ENCODE data around the gene MKRN1. TPM values are rescaled to one million over a fixed set of nuclear protein-coding genes. Genes with fewer than 3 reads are reported as not detected.
A peak's percentile ranks its signal among the peaks of the same experiment; 100 is the strongest.

Gene MKRN1, protein sequence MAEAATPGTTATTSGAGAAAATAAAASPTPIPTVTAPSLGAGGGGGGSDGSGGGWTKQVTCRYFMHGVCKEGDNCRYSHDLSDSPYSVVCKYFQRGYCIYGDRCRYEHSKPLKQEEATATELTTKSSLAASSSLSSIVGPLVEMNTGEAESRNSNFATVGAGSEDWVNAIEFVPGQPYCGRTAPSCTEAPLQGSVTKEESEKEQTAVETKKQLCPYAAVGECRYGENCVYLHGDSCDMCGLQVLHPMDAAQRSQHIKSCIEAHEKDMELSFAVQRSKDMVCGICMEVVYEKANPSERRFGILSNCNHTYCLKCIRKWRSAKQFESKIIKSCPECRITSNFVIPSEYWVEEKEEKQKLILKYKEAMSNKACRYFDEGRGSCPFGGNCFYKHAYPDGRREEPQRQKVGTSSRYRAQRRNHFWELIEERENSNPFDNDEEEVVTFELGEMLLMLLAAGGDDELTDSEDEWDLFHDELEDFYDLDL
- total RNA-seq: 10 to 100 TPM; 66.3 to 67.5 TPM
- polyA plus RNA-seq: 115 TPM

- no peaks in the 10 kb centered on the region for H3K9me3 Mint-ChIP-seq
- peaks cover 0 to 5% of the 10 kb centered on the region in 2 donors for H3K27me3 Mint-ChIP-seq
- no peaks in the 10 kb centered on the region for H3K36me3 ChIP-seq (ENCODE audit: insufficient read depth, low read length)
- no peaks in the 10 kb centered on the region for H3K27me3 ChIP-seq (ENCODE audit: insufficient read depth, low read length, poor library complexity, severe bottlenecking)
- POLR2A ChIA-PET: interaction anchor here (0.6 to 1.3 kb wide), 5 partner anchors 20 to 536 kb away, joined by 3 to 5 read pairs (median 4); partner anchors contain the start of genes KDM7A and MRPS33
- CTCF ChIA-PET: interaction anchor here (0.9 to 5.2 kb wide), 7 partner anchors 7 to 194 kb away, joined by 3 to 83 read pairs (median 4); partner anchors contain the start of gene ADCK2
- DNase-seq: peak; percentile 83 to 94 (median 88)
- peaks cover 26% of the 10 kb centered on the region for H3K4me1 ChIP-seq (ENCODE audit: insufficient read depth, low read length)
- peaks cover 0 to 12% (median 2%) of the 10 kb centered on the region in 3 donors for H3K36me3 Mint-ChIP-seq
- peak within 1 kb of the TSS; percentile 94 to 100 (median 99) for H3K4me3 Mint-ChIP-seq
- H3K27ac ChIP-seq (ENCODE audit: low read depth, low read length): peak within 1 kb of the TSS; percentile 88
- no peaks in the 10 kb centered on the region for H3K9me3 ChIP-seq (ENCODE audit: low read length)
- peak within 1 kb of the TSS; percentile 90 to 99 (median 97) for H3K27ac Mint-ChIP-seq
- peak within 1 kb of the TSS; percentile 75 for H3K4me3 ChIP-seq (ENCODE audit: low read length)
- H3K4me1 Mint-ChIP-seq: peaks cover 23 to 35% (median 34%) of the 10 kb centered on the region in 3 donors
Observed at GRCh38 chr7:140479062-140479738, at the start of gene MKRN1. MKRN1 (minus strand) TSS chr7:140479505; CDS start chr7:140479344, 161 bp downstream.

DNA sequence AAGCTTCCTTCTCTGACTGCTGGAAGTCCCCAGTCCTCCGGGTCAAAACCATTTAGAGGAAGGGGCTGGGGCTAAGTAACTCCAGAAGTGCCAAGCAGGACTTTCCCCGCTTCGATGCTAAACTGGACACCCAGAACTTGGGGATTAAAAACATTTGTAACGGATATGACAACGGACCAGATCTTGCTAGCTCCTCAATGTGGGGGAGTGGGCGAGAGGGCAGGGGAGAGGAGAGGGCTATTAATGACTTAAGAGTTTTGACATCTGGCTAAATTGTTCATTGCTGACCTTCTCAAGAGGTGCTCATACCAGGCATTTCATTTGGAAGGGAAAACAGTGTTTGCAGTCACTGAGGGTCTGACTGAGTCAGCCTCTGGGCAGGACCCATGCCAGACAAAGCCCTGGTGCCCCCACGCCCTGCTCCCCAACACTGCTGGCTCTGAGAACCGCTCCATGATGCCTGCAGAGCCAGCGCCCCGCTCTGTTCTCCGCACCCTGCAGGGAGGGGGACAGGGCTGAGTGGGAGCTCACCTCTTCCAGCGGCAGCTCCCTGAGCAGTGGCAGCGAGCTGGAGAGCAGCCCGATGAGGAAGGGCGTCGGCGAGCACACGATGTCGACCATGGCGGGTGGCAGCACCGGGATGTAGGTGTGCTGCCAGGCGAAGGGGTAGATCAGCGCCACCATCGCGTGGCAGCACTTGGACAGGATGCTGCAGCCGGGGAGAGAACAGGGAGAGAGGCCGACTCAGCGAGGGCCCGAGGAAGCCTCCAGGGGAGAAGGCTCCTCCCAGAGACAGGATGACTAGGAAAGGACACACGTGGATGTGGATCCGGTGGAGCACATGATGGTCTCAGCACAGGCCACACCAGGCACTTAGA lies 47.7 kb upstream of the MKRN1 start:
- peaks cover 0 to 8% of the 10 kb centered on the region in 2 donors for H3K27me3 Mint-ChIP-seq
- Histone ChIP-seq H3K36me3 (ENCODE audit: insufficient read depth, low read length) (no peaks in the 10 kb centered on the region), H3K4me1 (ENCODE audit: insufficient read depth, low read length) (peaks cover 14% of the 10 kb centered on the region), H3K9me3 (ENCODE audit: low read length) (no peaks in the 10 kb centered on the region), H3K27ac (ENCODE audit: low read depth, low read length) (no peak overlapping the region), H3K27me3 (ENCODE audit: insufficient read depth, low read length, poor library complexity, severe bottlenecking) (no peaks in the 10 kb centered on the region), H3K4me3 (ENCODE audit: low read length) (no peak overlapping the region)
- POLR2A ChIA-PET: no interaction called here
- H3K36me3 Mint-ChIP-seq: no peaks in the 10 kb centered on the region
- H3K4me3 Mint-ChIP-seq: peak overlapping the region in 3 of 7 donors; percentile 8 to 75 (median 43)
- DNase-seq: no peak
- CTCF ChIA-PET: interaction anchor here (1.3 kb wide), 1 partner anchor 9 kb away, joined by 3 read pairs; no protein-coding TSS in a partner anchor
- H3K9me3 Mint-ChIP-seq: no peaks in the 10 kb centered on the region
- H3K27ac Mint-ChIP-seq: peak overlapping the region in 4 of 8 donors; percentile 15 to 51 (median 30)
- peaks cover 18 to 34% (median 29%) of the 10 kb centered on the region in 3 donors for H3K4me1 Mint-ChIP-seq

DNA sequence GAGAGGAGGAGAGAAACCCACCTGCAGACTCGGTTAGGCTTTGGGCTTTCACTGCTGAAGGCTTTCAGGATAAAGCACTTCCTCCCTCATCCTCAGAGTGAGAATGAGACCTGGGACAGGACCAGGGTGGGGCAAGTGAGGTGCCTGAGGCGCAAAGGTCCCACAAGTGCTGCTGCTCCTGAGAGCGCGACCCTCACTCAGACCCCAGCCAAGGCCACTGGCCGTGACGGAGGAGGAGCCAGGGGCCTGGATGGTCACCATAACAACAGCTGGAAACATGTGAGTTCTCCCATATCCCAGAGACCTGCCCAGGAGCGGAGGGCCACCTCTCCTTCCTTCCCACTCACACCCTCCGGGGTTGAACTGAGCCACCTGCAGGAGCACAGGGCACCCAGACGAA lies 46.9 kb upstream of the MKRN1 start:
- no peak for DNase-seq
- Mint-ChIP-seq H3K4me1 (peaks cover 18 to 34% (median 29%) of the 10 kb centered on the region in 3 donors), H3K27ac (peak overlapping the region in 3 of 8 donors; percentile 8 to 82 (median 80)), H3K36me3 (no peaks in the 10 kb centered on the region), H3K9me3 (no peaks in the 10 kb centered on the region), H3K4me3 (peak overlapping the region in 6 of 7 donors; percentile 36 to 59 (median 42)), H3K27me3 (peaks cover 0 to 7% of the 10 kb centered on the region in 2 donors)
- Histone ChIP-seq H3K36me3 (ENCODE audit: insufficient read depth, low read length) (no peaks in the 10 kb centered on the region), H3K4me1 (ENCODE audit: insufficient read depth, low read length) (peaks cover 14% of the 10 kb centered on the region), H3K4me3 (ENCODE audit: low read length) (no peak overlapping the region), H3K27ac (ENCODE audit: low read depth, low read length) (no peak overlapping the region), H3K27me3 (ENCODE audit: insufficient read depth, low read length, poor library complexity, severe bottlenecking) (no peaks in the 10 kb centered on the region), H3K9me3 (ENCODE audit: low read length) (no peaks in the 10 kb centered on the region)
- POLR2A ChIA-PET: interaction anchor here (0.7 kb wide), 1 partner anchor 489 kb away, joined by 3 read pairs; the partner anchor contains the start of gene MRPS33
- CTCF ChIA-PET: interaction anchor here (0.7 to 1.3 kb wide), 2 partner anchors 8 to 127 kb away, joined by 3 read pairs; no protein-coding TSS in a partner anchor

- POLR2A ChIA-PET: interaction anchor here (0.7 kb wide), 1 partner anchor 489 kb away, joined by 3 read pairs; the partner anchor contains the start of gene MRPS33
- Histone ChIP-seq H3K27ac (ENCODE audit: low read depth, low read length) (no peak overlapping the region), H3K4me3 (ENCODE audit: low read length) (no peak overlapping the region), H3K4me1 (ENCODE audit: insufficient read depth, low read length) (peaks cover 14% of the 10 kb centered on the region), H3K36me3 (ENCODE audit: insufficient read depth, low read length) (no peaks in the 10 kb centered on the region), H3K27me3 (ENCODE audit: insufficient read depth, low read length, poor library complexity, severe bottlenecking) (no peaks in the 10 kb centered on the region), H3K9me3 (ENCODE audit: low read length) (no peaks in the 10 kb centered on the region)
- peaks cover 0 to 4% of the 10 kb centered on the region in 2 donors for H3K27me3 Mint-ChIP-seq
- DNase-seq: peak; percentile 5 to 53 (median 10)
- peaks cover 18 to 34% (median 29%) of the 10 kb centered on the region in 3 donors for H3K4me1 Mint-ChIP-seq
- H3K36me3 Mint-ChIP-seq: no peaks in the 10 kb centered on the region
- no peaks in the 10 kb centered on the region for H3K9me3 Mint-ChIP-seq
- H3K27ac Mint-ChIP-seq: peak overlapping the region in 7 of 8 donors; percentile 8 to 82 (median 80)
- peak overlapping the region in 6 of 7 donors; percentile 41 to 66 (median 49) for H3K4me3 Mint-ChIP-seq
- CTCF ChIA-PET: interaction anchor here (0.7 kb wide), 1 partner anchor 128 kb away, joined by 3 read pairs; no protein-coding TSS in a partner anchor
Observed at GRCh38 chr7:140525743-140526142, 46.4 kb upstream of the MKRN1 start.

GRCh38 chr7:140521421-140521820 lies 42.1 kb upstream of the MKRN1 start:
- peaks cover 7 to 15% of the 10 kb centered on the region in 2 donors for H3K27me3 Mint-ChIP-seq
- H3K36me3 ChIP-seq (ENCODE audit: insufficient read depth, low read length): no peaks in the 10 kb centered on the region
- DNase-seq: no peak
- CTCF ChIA-PET: interaction anchor here (0.9 to 1.9 kb wide), 2 partner anchors 23 to 131 kb away, joined by 3 to 5 read pairs; no protein-coding TSS in a partner anchor
- H3K4me3 Mint-ChIP-seq: no peak overlapping the region
- no peak overlapping the region for H3K27ac ChIP-seq (ENCODE audit: low read depth, low read length)
- no peaks in the 10 kb centered on the region for H3K27me3 ChIP-seq (ENCODE audit: insufficient read depth, low read length, poor library complexity, severe bottlenecking)
- peaks cover 10% of the 10 kb centered on the region for H3K4me1 ChIP-seq (ENCODE audit: insufficient read depth, low read length)
- H3K9me3 ChIP-seq (ENCODE audit: low read length): no peaks in the 10 kb centered on the region
- H3K9me3 Mint-ChIP-seq: no peaks in the 10 kb centered on the region
- H3K36me3 Mint-ChIP-seq: no peaks in the 10 kb centered on the region
- peaks cover 13 to 24% (median 24%) of the 10 kb centered on the region in 3 donors for H3K4me1 Mint-ChIP-seq
- POLR2A ChIA-PET: no interaction called here
- H3K27ac Mint-ChIP-seq: peak overlapping the region in 1 of 8 donors; percentile 42
- no peak overlapping the region for H3K4me3 ChIP-seq (ENCODE audit: low read length)

- Histone ChIP-seq H3K27ac (ENCODE audit: low read depth, low read length) (no peak overlapping the region), H3K4me1 (ENCODE audit: insufficient read depth, low read length) (no peaks in the 10 kb centered on the region), H3K9me3 (ENCODE audit: low read length) (no peaks in the 10 kb centered on the region), H3K27me3 (ENCODE audit: insufficient read depth, low read length, poor library complexity, severe bottlenecking) (no peaks in the 10 kb centered on the region), H3K4me3 (ENCODE audit: low read length) (no peak overlapping the region), H3K36me3 (ENCODE audit: insufficient read depth, low read length) (no peaks in the 10 kb centered on the region)
- Mint-ChIP-seq H3K4me1 (peaks cover 3 to 7% (median 7%) of the 10 kb centered on the region in 3 donors), H3K4me3 (no peak overlapping the region), H3K36me3 (no peaks in the 10 kb centered on the region), H3K9me3 (no peaks in the 10 kb centered on the region), H3K27ac (no peak overlapping the region), H3K27me3 (peaks cover 10 to 26% of the 10 kb centered on the region in 2 donors)
- ChIA-PET CTCF (no interaction called here), POLR2A (no interaction called here)
- no peak for DNase-seq
Observed at GRCh38 chr7:140519007-140519399, 39.7 kb upstream of the MKRN1 start.
